ENCODE measurements around the gene SCN4A. TPM values are rescaled to one million over a fixed set of nuclear protein-coding genes. Genes with fewer than 3 reads are reported as not detected.

SCN4A gene
- total and polyA plus RNA-seq, 8 donors: 0.05 to 0.88 (median 0.58) TPM

GRCh38 chr17:63932721-63933120 lies 40.0 kb downstream of the SCN4A start:
- Histone ChIP-seq H3K9me3 (no peaks in the 10 kb centered on the region), H3K4me1 (peaks cover 0 to 19% of the 10 kb centered on the region in 2 donors), H3K36me3 (no peaks in the 10 kb centered on the region), H3K4me3 (no peak overlapping the region), H3K27me3 (no peaks in the 10 kb centered on the region), H3K27ac (no peak overlapping the region)
- DNase-seq (no peak), ATAC-seq (no peak)
- no peak for TF ChIP-seq CTCF (IDR thresholded peaks at IDR 0.05)
- intact Hi-C loops (cut with DNase I): no loop called here

- H3K27me3 ChIP-seq: no peaks in the 10 kb centered on the region
- H3K27ac ChIP-seq: peak within 1 kb of the TSS in 1 of 2 donors; percentile 23
- no peaks in the 10 kb centered on the region for H3K9me3 ChIP-seq
- no peak for TF ChIP-seq CTCF (IDR thresholded peaks at IDR 0.05)
- intact Hi-C loops (cut with DNase I): no loop called here
- DNase-seq (peak in 1 of 4 donors; percentile 68), ATAC-seq (no peak)
- H3K4me3 ChIP-seq: peak within 1 kb of the TSS in 1 of 2 donors; percentile 13
- H3K36me3 ChIP-seq: no peaks in the 10 kb centered on the region
- H3K4me1 ChIP-seq: peaks cover 0 to 19% of the 10 kb centered on the region in 2 donors
Observed at GRCh38 chr17:63931981-63932561, 40.6 kb downstream of the SCN4A start, which contains the start of gene CD79B. CD79B (minus strand) TSS chr17:63932331; CDS start chr17:63932261, 70 bp downstream.

GRCh38 chr17:63930951-63931575 lies 41.7 kb downstream of the SCN4A start:
- ATAC-seq (peak; percentile 77), DNase-seq (peak in 3 of 4 donors; percentile 27 to 90 (median 72))
- Histone ChIP-seq H3K9me3 (no peaks in the 10 kb centered on the region), H3K27ac (peak overlapping the region in 1 of 2 donors; percentile 23), H3K27me3 (no peaks in the 10 kb centered on the region), H3K4me1 (peaks cover 0 to 19% of the 10 kb centered on the region in 2 donors), H3K4me3 (peak overlapping the region in 1 of 2 donors; percentile 13), H3K36me3 (no peaks in the 10 kb centered on the region)
- intact Hi-C loops (cut with DNase I): no loop called here
- no peak for TF ChIP-seq CTCF (IDR thresholded peaks at IDR 0.05)

GRCh38 chr17:63929860-63930766 lies 42.6 kb downstream of the SCN4A start:
- Histone ChIP-seq H3K4me1 (peaks cover 0 to 19% of the 10 kb centered on the region in 2 donors), H3K9me3 (no peaks in the 10 kb centered on the region), H3K27me3 (no peaks in the 10 kb centered on the region), H3K36me3 (no peaks in the 10 kb centered on the region), H3K27ac (no peak overlapping the region), H3K4me3 (no peak overlapping the region)
- intact Hi-C loops (cut with DNase I): loop anchor here in 1 of 2 donors (10.0 kb wide), 1 partner anchor 55 kb away; no protein-coding TSS in a partner anchor
- ATAC-seq (peak; percentile 30), DNase-seq (peak in 1 of 4 donors; percentile 60)
- TF ChIP-seq CTCF (IDR thresholded peaks at IDR 0.05): no peak

Data from left lung (tissue), 10 donors.